NCI-H1105 treated with DMSO at 0.1 percent for 48 hours (cell line): ENCODE measurements around the gene PAGE2.
"Not testable (repeated sequence)": the region's sequence is repeated elsewhere in the genome, so short reads cannot be mapped to it uniquely, and the experiment has no call there.

ENCODE experiments used
- DNase-seq: peaks from one replicate; lab custom pipeline; 2025; lab: John Stamatoyannopoulos, UW

Gene PAGE2, protein sequence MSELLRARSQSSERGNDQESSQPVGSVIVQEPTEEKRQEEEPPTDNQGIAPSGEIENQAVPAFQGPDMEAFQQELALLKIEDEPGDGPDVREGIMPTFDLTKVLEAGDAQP

DNA sequence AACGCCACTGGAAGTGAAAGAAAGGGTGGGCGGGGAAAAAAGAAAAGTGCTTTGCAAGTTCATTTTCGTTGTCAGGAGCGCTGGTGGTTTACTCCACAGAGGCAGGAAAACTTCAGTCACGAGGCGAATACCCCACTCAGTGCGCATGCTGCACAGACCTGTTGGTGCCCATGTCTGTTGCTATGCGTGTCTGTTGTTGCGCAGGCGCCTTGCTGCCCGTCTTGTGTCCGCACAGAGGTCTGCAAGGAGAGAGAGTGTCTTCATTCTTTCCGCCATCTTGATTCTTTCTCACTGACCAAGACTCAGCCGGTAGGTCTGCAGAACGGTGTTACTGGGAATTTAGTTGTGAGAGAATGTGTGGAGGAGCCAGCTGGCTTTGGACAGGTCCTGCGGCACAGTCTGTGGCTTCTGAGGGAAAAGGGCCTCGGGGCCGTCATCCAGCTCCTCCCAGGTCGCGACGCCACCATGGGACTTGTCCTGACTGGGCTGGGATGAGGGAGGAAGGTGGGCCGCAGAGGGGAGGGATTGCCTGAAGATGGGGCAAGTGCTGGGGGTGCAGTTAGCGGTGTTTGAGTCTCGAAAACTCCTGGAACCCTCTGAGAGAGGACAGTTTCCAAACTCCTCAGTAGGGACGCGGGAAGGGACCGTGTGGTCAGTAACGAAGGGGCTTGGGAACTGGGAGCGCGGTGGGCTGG is at the start of gene PAGE2:
Gene PAGE2, plus strand, starts transcription at position 224 of the 695 bp plus-strand sequence. CDS start 1,003 bp downstream, outside the sequence.
- DNase-seq = no peak

DNA sequence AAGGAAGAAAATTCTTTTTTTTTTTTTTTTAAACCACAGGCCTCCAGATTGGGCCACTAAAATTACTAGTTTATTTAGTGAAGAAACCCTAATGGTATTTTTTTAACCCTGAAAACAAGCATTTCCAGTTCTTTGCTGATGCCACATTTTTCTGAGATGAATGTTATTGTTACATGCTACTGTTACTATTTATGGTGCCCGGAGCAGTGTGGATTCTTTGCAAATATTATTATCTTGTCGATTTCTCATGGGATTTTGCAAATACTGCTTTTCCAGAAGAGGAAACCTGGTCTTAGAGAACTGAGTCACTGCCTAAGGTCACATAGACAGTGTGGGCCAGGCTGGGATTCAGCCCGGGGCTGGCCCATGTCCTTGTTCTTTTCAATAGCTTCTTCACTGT is 49.3 kb upstream of the PAGE2 start:
- no peak for DNase-seq

DNA sequence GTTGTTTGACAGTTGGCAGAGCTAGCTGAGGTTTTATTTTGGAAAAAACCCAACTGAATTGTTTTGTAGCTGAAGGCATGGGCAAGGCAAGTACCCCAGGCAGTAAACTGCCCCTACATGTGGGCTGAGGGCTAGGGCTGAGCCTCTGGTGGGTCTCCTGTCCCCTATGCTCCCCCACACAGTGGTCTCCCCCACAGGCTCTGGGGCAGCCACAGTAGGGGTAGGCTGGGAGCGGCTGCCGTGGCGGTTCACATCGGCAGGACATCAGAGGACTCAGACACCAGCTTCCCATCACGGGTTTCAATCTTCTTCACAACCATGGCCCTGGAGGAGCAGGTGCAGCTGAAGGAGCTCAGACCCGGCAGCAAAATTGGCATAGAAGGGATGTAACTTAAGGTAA is 47.3 kb upstream of the PAGE2 start:
- no peak for DNase-seq

DNA sequence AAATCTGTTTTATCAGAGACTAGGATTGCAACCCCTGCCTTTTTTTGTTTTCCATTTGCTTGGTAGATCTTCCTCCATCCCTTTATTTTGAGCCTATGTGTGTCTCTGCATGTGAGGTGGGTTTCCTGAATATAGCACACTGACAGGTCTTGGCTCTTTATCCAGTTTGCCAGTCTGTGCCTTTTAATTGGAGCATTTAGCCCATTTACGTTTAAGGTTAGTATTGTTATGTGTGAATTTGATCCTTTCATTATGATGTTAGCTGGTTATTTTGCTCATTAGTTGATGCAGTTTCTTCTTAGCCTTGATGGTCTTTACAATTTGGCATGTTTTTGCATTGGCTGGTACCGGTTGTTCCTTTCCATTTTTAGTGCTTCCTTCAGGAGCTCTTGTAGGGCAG is 38.2 kb upstream of the PAGE2 start:
- DNase-seq = not testable (repeated sequence)

DNA sequence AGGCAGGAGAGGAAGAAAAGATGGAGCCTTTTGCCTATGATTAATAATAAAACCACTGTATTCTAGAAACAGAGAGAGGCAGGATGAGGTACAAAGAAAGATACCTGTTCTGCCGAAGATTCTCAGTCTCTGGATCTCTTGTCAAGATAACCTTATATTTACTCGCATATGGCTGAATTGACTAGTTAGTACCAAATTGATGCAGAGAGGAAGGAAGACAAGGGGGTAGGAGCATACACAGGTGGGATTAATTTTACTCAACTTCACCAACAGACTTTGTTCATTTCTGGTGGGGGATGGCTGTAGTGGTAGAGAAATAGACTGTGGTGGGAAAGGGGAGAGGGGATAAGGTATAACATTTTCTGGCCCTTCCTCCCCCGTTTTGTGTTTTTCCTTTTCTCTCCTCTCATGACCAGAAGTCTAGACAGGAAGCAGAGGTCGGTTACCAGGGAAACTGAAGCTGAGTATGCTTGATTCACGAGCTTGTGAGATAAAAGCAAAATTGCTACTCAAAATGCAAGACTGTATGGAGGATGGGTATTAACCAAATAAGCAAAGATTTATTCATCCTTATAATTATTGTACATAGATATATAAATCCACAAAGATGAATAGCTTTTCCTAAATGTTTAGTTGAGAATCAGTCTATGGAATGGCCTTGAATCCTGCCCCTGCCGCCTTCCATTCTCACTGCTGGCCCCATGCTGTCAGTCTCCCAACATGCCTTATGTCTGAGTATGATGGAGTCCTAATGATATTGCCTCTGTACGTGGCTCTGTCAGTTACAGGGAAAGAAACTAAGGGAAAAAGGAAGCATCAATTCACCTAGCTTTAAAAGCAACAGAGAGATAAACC is 31.8 kb upstream of the PAGE2 start:
- peak; percentile 56 for DNase-seq

DNA sequence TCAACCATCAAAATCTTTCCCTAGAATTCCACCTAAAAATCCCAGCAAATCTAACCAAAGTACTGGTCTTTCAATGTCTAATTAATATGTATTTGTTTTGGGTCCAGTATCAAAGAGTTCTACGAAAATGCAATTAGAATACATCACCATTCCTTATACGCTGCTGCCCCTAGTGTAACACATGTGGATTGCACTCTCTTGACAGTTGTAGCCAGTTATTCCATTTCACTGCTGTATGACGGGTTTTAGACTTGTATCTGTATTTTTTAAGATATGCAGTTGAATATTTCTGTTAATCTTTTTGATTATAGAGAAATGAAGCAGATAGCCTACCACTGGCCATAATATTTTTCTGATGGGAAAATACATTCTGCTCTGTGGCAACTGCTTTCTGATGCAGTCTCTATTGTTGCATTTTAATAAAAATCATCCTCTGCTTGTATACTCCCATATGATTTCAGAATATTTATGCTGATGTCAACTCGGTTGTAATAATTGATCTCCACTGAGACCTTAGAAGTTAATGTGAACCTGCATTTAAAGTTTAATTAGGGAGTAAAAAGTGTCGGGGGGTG is 31.1 kb upstream of the PAGE2 start:
- peak; percentile 56 for DNase-seq

DNA sequence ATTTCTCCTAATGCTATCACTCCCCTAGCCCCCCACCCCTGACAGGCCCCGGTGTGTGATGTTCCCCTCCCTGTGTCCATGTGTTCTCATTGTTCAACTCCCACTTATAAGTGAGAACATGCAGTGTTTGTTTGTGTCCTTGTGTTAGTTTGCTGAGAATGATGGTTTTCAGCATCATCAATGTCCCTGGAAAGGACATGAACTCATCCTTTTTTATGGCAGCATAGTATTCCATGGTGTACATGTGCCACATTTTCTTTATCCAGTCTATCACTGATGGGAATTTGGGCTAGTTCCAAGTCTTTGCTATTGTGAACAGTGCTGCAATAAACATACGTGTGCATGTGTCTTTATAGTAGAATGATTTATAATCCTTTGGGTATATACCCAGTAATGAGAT is 21.6 kb upstream of the PAGE2 start:
- not testable (repeated sequence) for DNase-seq

DNA sequence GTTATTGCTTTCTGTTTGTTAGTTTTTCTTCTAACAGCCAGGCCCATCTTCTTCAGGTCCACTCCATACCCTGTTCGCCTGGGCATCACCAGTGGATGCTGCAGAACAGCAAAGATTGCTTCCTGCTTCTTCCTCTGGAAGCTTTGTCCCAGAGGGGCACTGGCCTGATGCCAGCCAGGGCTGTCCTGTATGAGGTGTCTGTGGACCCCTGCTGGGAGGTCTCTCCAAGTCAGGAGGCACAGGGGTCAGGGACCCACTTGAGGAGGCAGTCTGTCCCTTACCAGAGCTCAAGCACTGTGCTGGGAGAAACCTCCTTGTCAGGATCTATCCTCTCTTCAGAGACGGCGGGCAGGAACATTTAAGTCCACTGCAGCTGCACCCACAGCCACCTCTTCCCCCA is 16.5 kb upstream of the PAGE2 start:
- no peak for DNase-seq

DNA sequence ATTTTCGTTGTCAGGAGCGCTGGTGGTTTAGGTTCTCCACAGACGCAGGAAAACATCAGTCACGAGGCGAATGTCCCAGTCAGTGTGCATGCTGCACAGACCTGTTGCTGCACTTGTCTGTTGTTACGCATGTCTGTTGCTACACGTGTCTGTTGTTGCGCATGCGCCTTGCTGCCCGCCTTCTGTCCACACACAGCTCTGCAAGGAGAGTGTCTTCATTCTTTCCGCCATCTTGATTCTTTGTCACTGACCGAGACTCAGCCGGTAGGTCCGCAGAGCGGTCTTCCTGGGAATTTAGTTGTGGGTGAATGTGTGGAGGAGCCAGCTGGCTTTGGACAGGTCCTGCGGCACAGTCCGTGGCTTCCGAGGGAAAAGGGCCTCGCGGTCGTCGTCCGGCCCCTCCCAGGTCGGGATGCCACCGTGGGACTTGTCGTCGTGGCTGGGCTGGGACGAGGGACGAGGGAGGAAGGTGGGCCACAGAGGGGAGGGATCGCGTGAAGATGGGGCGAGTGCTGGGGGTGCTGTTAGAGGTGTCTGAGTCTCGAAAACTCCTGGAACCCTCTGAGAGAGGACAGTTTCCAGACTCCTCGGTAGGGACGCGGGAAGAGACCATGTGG is 13.9 kb upstream of the PAGE2 start, which contains the start of gene PAGE2B:
Gene PAGE2B, plus strand, starts transcription at position 180 of the 617 bp plus-strand sequence. CDS start 1,012 bp downstream, outside the sequence.
- no peak for DNase-seq

DNA sequence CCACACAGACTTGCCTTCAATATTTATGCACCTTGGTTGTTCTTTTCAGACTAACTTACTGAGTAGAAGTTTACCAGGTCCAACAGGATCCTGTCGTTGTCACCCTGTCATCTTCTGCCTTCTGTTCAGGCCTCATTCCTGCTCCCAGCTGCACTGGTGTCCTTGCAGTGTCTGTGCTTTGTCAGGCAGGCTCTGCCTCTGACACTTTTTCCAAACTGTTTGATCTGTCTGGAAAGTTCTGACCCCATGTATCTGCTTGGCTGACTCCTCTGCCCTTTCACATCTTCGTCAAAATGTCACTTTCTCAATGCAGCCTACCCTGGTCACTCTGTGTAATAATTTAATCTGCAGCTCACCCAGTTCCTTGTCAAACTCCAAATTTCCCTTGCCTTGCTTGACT is 9.9 kb downstream of the PAGE2 start:
- no peak for DNase-seq

DNA sequence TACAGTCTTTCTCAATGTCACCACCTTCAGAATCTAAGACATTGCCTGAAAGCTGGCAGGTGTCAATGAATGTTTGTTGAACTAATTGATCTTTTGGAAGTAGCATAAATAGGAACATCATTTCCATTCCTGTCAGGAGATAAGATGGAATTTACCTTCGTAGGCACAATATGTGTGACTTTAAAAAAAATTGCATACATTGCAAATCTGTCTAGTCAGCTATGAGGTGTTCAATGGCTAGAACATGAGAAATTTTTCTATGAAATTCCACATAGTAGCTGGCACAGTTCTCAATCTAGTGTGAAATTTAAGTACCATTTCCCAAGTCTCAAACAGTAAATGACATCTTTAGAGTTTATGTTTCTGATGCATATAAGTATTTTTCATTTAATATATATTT is 10.3 kb downstream of the PAGE2 start:
- no peak for DNase-seq

DNA sequence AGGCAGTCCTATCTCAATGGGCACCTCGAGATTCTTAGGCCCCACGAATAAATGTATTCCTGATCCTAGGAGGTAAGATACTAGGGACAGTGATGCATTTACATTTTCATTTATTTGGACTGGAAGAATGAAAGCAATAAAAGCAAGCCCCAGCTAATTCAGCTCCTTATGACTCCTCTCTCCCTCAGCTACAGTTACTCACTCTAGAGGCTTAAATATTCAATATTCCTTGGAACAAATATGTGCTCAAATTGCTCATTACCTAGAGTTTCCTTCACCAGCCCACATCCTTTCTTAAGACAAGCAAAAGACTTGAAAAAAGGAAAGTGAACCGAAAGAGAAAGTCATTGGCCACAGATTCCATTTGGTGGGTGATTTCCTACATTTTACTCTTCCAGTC is 13.9 kb downstream of the PAGE2 start:
- DNase-seq = no peak

DNA sequence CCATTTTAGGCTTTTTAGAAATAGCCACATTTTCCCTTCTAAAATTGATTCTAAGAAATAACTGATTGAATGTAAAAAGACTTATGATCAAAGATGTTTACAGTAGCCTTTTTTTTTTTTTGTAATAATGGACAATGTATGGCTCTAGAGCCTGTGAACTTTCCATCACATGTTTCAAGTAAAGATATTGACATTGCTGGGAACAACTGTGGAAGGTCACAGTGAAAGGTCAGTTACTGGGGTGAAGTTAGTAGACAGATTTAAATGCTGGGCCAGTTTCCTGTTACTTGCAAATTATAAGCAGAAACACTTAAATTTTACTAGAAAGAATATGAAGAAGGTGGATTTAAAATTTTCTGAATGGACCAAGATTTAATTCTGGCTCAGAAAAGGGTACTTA is 18.4 kb downstream of the PAGE2 start:
- no peak for DNase-seq

DNA sequence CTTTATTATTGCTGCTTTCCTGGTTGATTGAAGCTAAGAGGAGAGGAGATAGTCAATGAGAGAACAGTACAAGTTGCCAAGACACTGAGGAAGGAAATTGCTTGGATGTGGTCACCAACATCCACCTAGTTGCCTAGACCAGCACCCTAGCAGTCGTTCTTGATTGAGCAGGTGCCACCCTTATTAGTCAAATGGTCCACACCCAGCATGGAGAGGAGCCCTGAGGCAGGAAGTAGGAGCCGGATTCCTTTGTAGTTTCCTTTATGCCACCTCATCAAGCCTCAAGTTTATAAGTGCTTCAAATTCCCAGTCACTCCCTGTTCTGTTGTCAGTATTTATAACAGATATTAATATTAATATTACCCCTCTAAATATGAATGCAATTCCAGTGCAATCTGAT is 19.1 kb downstream of the PAGE2 start:
- no peak for DNase-seq

DNA sequence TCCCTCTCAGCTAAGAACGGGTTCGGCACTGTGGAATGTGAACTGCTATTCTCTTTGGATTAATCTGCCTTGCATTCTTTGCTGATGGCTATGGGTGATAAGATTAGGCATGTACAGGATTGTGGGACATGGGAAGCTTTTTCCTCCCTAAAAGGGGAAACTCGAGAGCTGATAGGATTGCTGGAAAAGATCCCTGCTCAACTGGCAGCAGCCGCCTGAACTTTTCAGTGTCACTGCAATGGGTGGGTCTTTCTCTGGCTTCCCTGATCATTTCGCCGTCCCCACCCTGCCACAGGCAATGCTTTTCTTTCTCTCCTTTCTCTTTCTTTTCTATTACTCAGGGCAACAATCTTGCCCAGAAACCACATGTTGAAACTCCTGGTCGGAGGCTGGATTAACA is 20.5 kb downstream of the PAGE2 start:
- no peak for DNase-seq

DNA sequence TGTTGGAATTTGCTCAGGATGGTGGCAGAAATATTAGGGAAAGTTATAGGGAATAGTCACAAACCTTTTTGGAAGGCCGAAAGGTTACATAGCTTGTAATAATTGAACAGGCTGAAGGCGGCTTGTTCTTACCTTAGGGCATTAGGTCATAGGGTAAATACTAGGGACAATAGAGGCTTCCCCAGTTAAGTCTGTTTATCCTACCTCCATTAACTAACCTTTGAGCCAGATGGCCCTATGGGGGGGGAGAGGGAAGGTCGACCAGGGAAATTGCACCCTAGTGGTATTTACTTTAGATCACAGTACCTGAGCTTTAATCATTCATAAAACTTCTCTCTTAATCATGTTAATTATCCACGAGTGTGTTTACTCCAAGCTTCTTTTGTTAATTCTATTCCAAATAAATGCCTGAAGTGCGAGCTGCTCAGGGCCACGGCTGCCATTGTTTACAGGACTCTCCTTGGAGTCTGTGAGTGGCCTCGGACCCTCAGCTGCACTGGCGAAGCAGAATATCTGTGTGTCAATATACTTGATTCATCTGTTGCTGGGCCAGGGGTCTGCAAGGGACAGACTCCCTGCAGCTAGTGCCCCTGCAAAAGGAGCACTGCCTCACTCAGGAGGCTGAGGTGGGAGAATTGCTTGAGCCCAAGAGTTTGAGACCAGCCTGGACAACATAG is 22.9 kb downstream of the PAGE2 start:
- DNase-seq = peak; percentile 29

DNA sequence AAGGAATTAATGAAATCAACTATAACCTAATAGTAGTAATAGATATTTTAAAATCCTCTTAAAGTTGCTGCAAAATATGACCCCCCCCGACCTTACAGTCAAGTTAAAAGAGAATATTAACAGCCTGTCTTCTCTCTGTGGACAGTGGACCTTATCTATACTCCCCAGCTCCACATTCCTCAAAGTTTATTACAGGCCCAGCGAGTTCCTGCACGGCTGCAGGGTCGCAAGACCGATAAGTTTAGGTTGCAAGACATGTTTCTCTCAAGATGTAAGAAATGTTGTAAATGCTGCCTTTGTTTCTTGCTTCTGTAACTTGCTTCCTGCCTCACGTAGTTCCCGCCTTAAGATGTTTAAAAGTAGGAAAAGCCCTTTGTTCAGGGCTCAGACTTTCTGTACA is 27.8 kb downstream of the PAGE2 start:
- DNase-seq = not testable (repeated sequence)

DNA sequence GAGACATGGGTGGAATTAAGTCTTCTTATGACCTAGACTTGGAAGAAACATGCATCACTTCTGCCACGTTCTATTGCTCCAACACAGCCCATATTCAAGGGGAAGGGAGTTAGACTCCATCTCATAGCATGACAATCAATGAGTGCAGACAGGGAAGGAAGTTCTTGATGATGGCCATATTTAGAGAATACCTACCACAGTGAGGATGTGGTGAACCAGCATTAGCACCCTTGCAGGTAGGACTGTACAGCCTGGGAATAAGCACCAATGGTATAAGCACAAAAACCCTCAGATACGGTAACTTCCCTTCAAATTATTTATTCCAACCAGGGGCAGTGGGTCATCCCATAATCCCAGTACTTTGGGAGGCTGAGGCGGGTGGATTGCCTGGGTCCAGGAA is 29.8 kb downstream of the PAGE2 start:
- no peak for DNase-seq

DNA sequence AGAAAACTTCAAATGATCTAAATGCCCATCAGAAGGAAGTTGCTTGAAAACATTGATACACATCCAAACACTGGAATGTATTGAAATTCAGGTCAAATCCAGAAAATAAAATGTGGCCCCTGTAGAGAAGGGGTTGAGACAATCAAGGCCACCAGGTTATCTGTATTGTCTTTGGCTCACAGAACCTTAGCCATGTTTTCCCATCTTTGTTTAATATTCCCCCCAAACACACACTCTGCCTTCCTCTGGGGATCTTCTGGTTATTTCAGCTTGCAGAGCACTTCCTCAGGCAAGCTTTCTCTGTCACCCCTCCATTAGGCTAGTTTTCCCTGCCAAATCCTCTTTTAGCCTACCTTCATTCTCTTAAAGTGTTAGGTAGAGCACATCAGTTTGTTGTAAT is 30.5 kb downstream of the PAGE2 start:
- DNase-seq = no peak

DNA sequence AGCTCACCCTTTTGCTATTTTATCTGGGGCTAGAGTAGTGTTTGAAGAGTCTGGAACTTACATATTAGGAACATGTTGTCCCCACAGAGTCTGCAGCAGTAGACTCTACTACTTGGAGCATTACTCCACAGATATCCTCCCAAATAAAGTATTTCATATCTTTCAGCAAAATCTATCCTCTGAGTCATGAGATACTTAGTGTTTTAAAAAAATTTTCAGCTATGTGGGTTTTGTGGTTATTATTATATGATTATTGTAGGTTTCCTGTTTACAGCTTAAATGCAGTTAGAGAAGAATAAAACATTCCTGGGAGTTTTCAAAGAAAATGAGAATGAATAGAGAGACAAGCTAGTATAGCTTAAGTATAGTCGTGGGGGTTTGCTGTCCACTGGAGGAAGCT is 30.9 kb downstream of the PAGE2 start:
- DNase-seq = no peak

DNA sequence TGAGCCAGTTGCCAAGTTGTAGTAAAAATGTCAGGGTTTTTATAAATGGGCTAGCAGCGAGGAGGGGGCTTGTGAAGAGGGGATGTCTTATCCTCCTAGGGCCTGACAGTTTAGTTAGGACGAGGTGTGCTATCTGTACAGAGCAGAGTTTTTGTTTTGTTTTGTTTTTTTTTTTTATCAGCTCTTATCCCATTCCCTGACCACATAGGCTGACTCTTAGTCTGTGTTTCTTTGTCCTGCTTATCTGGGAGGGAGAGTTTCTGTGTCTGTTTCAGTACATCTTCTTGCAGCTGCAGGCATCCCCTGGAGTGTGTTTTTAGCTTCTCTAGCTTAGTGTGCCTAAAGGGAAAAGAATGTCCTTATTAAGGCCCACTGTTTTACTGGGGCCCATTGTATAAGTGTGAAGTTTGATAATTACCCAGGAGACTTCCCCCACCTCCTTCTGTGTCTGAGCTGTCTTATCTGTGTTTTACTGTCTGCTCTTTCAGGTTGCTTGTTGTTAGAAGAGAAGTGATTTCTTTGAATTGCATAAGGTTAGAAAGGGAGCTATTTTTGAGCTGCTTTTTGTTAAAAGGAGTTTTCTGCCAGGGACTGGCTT is 32.0 kb downstream of the PAGE2 start:
- no peak for DNase-seq
